Measurements from ENCODE around the gene SSR2.
"Not testable (repeated sequence)": the region's sequence is repeated elsewhere in the genome, so short reads cannot be mapped to it uniquely, and the experiment has no call there.

SSR2 gene

DNA sequence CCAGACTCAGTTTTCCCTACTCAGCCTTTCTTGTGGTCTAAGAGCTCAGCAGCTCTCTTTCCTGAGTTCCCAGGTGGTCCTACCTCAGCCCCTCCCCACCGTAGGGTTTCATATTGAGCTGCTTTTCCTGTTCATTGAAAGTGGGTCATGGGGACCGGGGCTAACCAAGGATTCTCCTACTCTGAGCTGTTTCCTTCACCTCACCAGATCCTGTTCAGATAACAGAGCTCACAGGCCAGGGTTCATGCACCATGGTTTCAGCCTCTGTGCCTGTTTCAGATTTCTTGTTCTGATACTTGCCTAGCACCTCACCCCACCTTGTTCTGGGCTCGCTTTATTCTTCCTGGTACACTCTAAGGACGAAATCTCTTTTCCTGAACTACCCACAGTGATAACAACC is 24.3 kb upstream of the SSR2 start:
- DNase-seq: no peak

DNA sequence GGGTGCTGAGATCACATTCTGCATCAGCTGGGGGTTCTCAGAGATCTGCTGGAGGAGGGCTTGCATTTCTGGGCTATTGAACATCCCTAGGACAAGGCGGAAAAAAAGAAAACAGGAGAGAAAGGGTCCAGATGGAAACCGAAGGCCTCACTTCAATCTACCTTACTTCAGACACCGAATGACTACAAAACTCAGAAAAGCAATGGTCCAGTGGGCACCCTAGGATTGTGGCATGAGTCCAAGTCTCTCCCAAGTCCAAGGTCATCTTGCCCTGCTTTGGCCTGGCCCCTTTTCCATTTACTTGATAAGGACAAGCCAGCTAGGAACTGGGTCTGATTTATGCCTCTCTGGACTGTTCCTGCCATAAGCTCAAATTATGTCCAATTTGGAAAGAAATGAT is 22.1 kb upstream of the SSR2 start:
- DNase-seq: no peak

DNA sequence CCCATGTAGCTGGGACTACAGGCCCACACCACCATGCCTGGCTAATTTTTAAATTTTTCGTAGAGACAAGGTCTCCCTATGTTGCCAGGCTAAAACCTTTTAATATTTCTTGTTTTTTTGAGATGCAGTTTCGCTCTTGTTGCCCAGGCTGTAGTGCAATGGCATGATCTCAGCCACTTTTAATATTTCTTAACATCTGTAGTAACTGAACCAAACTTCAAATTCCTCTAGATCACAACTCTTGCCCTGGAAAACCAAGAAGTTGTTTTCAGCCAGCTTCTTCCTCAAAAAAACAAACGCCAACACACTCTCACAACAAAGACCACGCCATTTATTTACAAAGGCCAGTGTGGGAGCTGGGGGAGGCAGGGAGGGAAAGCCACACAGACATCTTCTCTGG is 14.2 kb upstream of the SSR2 start:
- DNase-seq: not testable (repeated sequence)

DNA sequence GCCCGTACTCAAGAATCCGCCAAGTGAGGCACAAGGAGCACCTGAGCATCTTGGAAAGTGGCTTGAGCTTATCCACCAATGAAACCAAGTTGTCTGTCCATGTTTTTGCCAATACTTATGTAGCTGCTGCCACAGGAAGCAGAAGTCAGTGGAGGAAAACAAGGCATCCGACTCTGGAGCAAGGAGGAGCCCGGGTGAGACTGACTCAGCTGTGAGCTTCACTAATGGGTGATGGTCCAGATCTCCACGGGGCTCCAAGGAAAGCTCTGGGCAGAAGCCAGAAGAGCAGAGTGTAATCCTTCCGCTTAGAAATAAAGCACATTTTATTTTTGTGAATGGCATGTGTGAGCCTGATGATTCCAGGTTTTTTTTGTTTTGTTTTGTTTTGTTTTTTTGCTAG is 12.3 kb upstream of the SSR2 start:
- no peak for DNase-seq

DNA sequence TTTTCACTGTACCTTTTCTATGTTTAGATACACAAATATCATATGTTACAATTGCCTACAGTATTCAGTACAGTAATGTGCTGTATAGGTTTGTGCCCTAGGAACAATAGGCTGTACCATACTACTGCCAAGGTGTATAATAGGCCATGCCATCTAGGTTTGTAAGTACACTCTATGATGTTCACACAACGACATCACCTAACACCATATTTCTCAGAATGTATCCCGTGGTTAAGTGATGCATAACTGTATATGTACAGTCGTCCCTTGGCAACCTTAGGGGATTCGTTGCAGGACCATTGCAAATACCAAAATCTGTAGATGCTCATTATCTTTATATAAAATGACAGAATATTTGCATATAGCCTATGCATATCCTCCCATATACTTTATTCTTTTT is 5.8 kb upstream of the SSR2 start:
- no peak for DNase-seq

DNA sequence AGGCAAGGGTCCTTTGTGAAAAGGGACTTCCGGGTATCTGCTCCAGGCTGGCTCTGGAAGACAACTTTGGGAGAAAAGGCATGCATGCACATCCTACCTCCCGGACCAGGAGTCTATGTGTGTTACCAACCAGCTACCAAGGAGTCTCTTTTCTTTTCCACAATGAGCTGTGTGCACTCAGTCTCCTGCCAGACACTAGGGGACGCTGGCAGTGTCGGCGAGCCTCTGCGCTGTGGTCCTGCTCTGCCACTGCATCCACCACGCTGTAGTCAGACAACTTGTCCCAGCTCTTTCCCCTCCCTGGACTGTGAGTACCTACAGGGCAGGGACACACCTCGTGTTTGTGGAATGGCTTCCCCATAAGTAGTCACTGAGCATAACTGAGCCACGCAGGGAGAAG is 5.1 kb upstream of the SSR2 start:
- no peak for DNase-seq

DNA sequence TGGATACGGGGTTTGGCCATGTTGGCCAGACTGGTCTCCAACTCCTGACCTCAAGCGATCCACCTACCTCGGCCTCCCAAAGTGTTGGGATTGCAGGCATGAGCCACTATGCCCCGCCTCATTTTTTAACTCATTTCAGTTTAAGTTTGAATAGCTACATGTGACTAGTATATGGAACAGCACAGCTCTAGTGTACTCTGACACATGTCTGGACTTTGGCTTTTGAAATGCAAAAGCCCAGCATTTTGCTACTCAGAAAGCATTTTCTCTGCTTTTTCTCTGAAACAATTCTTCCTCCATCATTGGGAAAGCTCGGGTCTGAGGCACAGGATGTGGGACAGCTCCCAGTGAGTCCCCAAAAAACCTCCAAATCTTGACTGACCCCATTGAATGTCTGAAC is 4.0 kb upstream of the SSR2 start:
- DNase-seq: no peak

DNA sequence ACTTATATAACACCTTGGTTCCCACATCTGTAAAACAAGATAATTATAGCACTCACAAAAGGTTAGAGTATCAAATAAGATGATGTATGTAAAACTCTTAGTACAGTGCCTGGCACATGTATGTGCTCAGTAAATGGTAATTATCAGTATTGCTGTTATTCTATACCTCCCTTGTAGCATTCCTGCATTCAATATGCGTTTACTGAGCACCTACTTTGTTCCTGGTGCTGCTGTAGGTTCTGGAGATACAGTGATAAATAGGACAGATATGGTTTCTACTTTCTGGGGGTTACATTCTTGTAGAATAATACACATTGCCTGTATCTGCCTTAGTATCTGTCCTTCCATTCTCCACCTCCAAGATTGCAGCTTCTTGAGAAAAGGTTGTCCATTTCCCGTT is 1.2 kb upstream of the SSR2 start:
- no peak for DNase-seq

DNA sequence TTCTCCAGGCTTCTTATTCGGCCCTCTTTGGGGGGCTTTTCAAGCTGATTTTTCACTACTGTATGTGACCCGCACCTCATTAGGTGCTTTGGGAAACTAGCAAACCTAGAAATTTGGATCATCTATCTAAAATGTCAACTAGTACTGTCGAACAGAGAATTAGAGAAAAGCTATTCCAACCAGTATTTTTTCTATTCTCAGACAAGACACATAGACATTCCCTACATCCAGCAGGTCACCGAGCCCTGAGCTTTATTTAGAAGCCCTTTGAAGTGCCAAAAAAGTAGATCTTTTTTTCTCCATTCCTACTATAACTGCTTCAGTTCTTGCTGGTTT is 310 bp upstream of the SSR2 start:
- no peak for DNase-seq

DNA sequence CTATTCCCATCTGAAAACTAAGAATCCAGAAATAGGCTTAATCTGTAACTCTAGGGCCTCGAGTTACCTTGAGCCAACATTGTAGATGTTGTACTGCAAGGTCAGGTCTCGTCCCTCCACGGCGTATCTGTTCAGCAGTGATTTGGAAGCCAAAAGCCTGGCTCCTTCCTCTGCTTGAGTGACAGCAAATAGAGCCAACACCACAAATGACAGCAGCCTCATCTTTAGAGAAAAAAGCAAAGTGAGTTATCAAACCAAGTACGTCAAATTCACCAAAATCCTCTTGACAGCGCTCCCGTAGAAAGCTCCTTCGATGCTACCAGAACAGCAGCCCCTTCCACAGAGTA is 832 bp downstream of the SSR2 start:
- DNase-seq: no peak

DNA sequence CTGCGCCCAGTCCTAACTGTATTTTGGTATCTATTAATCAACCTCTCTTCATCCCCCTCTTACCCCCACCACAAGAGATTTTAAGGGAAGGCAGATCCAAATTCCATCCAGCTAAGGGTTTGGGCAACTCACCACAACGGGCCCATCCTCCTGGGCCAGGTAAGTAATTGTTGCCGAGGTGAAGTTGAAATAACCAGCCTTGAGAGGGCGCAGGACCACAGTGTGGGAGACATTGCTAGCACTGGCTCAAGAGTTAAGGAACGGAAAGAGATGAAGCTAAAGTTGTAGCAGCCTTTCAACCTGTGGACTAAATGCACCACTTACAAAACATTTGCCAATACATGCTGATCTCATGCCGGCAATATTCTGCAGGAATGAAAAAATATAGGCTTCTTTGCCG is 5.9 kb downstream of the SSR2 start:
- no peak for DNase-seq

DNA sequence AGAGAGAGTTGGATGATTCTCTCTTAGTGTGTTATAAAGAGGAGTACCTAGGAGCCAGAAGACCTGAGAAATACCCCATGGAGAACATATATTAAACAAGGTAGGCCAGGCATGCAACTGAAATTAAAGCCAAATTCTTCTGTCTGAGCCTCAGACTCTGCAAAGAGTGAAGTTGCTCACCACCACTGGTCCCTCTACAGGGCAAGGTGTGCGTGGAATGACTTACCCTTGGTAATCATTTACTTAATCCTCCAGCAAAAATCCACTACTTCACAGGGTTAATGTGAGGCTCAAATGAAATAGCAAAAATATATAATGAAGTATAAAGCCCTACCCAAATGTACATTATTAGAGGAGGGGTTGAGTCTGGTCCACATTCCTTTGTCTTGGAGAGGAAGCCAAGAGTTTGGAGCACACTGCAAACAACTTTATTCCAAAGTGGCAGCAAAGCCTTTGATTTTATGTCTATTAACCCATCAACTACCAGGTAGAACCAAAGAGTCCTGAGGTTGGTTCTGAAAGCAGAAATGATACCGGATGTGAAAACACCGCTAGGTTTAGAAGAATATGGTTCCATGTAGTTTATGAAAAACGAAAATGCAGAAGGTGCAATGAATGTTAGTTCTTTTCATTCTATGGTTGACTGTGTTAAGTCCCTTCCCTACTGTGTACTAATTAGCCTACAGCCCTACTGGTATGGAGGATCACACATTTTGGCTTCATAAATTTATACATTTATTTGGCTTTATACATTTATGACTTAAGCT is 8.5 kb downstream of the SSR2 start:
- DNase-seq: no peak

DNA sequence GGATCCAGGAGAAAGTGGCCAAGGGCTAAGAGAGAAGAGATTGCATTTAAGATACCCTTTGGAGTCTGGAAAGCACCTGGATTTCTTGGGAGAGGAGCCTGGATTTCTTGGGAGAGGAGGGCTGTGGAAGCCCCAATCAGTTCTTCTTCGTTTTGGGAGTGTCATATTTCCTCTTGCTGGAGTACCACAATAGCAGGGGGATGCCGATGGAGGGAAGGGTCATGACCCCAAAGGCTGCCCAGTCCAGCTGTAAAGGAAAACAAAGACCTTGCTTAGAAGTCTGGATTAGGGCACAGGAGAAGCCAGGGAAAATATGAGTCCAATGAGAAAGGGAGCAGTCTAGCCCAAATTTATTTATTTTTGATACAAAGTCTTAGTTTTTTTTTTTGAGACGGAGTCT is 11.3 kb downstream of the SSR2 start:
- no peak for DNase-seq

DNA sequence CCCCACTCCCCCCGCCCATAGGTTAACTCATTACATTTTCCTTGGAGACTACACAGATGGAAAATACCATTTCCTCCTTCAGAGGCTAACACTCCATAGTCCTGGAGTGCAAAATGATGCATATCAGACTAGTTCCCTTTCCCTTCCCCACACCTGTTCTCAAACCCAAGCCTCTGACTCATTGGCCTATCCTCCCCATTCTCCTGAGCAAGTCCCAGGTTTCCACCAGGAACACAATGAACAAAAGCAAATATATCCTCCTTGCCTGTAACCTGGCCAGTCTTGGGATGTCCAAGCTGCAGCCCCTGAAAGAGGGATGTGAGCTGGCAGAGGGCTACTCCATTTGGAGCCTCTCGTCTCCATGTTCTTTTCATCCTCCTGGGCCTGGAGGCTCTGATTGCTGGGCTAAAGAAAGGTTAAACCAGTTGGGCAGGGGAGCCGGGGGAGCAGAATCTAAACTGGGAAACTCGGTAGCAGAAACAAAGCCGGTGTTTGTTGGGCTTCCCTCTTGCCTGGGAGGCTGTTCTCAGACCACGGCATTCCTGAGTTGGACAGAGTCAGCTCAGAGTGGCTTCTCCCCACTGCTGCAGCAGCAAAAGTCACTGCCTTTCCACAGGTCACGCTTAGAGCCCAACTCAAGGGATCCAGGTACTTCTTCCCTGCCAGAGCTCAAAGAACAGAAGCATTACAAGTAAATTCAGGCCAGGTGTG is 13.9 kb downstream of the SSR2 start:
- DNase-seq: no peak

DNA sequence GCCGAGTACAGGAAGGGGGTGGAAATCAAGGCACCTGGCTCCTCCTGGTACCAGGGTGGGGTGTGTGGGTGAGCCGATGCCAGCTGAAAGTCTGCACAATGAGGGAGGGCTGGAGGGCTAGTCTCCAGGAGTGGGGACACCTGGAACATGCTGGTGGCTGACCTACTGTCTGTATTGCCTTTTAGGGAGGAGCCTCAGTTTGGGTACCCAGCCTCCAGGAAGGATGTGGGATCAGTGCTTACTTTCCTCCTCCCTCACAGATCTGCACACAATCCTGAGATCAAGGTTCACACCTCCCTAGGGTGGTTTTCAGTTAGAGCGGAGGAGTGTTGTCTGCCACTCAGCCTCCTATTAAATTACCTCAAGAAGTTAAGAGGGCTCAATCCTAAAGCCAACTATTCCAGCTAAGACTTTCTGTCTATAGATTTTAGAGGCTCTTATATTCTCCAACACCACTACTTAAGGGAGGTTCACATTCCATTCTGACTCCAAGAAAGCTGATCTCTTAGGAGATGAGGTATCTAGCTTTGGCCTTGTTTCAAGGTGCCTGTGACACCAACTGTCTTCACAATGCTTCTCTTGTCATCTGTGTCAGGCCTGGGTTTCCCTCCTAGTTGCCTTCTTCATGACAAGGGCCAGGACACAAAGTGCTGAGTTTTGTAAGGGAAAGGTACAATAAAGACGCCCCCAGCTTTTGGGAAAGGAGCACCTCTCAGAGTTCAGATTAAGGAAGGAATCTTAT is 15.7 kb downstream of the SSR2 start:
- DNase-seq: no peak

DNA sequence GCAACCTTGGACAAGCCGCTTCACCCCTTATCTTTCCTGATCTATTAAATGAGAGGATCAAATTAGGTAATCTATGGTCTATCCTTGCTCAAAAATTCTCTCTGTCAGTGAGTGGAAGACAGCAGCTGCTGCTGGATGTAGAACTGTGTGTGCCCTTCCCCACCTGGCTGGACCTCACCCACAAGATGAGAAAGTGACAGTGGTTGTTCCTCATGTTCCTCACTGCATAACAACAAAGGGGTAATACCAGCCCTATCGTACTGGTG is 16.9 kb downstream of the SSR2 start:
- DNase-seq: no peak

DNA sequence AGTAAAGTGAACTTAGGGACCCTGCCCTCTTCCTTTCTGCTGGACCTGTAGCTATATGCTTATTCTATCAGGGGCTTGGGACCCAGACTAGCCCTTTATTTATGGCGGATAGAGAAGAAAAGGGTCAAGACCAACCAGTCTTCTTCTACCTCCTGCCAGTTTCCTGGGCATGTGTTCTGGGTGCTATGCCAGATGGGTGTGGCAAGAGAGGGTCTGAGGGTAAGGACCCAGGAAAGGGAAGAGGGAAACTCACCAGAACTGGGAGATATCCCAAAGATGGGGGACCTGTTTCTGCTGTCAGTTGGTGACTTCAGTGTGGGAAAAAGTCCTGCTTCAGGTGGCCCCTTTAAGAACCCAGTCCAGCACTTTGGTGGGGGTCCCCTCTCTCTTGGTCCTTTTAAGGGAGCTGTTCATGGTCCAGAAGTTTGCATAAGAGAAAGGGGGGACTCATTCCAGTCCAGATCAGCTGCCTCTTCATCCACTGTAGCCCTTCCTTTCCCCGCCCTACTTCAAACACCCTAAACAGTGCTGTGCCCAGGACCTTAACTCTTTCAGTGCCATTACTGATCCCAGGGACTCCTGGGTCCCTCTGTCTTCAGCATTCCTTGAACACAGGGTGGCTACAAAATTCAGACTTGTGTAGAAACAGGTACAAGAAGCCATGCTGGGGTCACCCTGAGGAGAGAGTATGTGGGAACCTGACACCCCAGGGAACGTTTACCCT is 18.4 kb downstream of the SSR2 start:
- DNase-seq: no peak

DNA sequence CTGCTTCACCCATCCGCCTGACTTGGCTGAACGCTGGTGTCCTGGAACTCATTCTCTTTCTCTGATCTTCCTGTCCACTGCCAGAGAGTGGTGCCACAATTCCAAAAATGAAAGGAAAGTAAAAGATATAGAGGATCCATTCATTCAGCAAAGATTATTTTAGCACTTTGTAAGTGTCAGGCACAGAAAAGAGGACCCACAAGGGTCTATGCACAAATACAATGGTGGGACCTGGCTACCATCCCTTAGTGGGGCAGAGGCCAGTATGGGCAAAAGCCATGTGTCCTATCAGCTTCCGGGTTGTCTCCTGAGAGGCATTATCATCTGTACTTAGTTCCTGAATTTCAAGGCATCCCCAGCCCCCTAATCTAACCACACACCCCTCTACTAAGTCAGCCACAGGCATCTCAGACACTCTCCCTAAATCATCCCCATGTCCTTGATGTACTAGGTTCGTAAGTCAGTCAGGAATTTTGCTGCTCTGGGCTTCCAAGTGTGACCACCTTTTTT is 19.0 kb downstream of the SSR2 start:
- DNase-seq: no peak

DNA sequence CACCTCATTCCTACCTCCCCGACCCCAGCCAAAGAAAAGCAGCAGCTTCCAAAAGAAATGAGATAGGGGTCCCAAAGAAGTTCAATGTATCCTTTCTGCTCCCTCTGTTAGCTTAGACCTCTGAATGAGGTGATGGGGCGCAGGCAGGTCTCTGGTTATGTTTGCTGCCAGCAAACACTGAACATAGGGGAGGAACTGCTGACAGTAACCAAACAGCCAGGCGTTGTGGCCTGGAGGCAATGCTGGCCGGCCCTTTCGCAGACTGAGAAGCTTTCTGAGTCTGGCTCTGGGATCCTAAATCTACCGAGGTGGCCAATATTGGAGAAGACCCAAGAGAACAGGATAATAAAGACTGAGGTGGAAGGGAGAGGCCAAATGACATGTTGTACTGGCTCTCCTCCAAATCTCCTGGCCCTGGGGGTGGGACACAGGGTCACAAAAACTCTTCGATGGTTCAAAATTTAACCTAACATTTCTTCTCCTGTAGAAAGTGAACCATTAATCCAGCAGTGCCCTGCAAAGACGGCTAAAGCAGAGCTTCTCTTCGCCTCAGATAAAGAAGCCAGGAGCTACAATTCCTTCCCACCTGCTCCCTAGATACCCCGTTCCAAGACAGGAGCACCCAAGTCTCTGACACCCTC is 19.6 kb downstream of the SSR2 start:
- DNase-seq: no peak

DNA sequence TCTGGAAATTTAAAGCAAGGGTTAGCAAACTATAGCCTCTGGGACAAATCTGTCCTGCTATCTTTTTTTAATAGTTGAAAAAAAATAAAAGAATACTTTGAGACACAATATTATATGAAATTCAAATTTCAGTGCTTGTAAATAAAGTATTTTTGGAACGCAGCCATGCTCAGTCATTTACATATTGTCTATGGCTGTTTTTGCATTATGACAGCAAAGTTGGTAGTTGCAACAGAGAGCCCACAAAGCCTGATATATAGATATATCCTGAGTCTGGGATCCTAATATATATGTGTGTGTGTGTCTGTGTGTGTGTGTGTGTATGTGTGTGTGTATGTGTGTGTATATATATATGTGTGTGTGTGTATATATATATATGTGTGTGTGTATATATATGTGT is 20.8 kb downstream of the SSR2 start:
- no peak for DNase-seq

DNA sequence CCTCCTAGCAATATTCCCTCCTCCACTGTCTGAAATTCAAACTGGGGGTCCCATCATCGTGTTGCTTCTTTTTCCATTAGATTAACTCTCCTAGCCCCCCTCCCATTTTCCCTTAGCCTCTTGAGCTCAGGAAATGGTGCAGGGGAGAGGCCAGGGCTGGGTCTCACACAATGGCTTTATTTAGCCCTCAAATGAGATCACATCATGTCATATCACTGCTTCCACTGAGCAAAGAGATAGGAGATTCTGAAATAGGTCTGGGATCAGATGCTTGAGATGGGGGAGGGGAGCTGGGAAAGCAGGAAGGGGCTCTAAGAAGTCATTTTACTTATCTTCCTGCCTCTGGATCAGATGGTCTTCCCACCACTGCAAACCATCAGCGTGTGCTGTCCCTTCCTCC is 24.6 kb downstream of the SSR2 start:
- no peak for DNase-seq

DNA sequence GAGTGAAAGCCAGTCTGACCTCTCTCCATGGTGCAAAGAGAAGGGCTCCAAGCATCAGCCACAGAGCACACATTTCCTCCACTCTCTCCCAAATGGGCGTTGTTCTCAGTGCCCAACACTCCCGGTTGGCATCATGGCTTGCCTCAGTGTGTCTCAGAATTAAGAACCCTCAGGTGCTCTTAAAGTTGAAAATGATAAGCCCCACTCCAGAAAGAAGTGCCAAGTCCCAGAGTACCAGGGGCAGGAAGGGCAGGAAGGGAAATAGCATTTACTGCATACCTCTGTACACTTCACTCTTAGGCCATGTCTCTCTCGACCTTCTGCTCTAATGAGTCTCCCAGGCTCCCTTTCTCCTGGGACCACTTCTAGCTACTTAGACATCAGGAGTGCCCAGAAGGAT is 27.2 kb downstream of the SSR2 start:
- DNase-seq: no peak

All from hippocampal formation (tissue), 2 donors.